ENCODE measurements around the gene FGFR2. TPM values are rescaled to one million over a fixed set of nuclear protein-coding genes. Genes with fewer than 3 reads are reported as not detected.

FGFR2 gene
- total and polyA plus RNA-seq, 9 of the 15 experiments (the other 6 are each of a cell fraction or from before 2014, with no cell fraction given) = 0.20 TPM; not detected in 8

DNA sequence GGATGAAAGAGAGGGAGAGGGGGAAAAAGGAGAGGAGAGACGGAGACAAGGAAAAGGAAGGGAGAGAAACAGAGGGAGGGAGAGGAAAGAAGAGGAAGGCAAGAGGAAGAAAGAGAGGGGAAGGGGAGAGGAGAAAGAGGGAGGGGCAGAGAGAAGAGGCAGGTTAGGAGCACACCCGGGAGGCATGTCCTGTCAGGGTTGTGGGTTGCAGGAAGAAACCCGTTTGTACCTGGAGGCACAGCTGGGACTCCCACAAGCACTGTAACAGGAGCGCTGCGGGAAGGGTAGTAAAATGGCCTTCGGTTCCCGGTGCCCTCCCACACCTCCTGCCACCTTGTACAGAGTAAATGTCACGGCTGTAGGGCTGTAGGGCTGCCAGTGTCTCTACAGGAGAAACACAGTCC, 24.7 kb downstream of the FGFR2 start:
- ChIA-PET CTCF (ENCODE audit: low intra/inter-chr PET ratio) (no interaction called here), POLR2A (no interaction called here)
- Histone ChIP-seq H3K4me3 (no peak overlapping the region), H3K27me3 (ENCODE audit: control insufficient read depth in 2 of 2, insufficient read depth in 2 of 2, low read length in 2 of 2) (peaks cover 0 to 8% of the 10 kb centered on the region in 2 experiments; a peak in 2 of 5 replicates), H3K4me2 (ENCODE audit: insufficient read depth, low read length) (no peak overlapping the region), H3K79me2 (ENCODE audit: control insufficient read depth, insufficient read depth, low read length) (no peaks in the 10 kb centered on the region), H2AFZ (ENCODE audit: low read depth, low read length) (no peak overlapping the region), H3K9me1 (ENCODE audit: control insufficient read depth, insufficient read depth, low read length) (no peaks in the 10 kb centered on the region), H3K36me3 (ENCODE audit: control insufficient read depth, insufficient read depth, low read length) (no peaks in the 10 kb centered on the region), H4K20me1 (replicated peaks; ENCODE audit: control insufficient read depth, insufficient read depth, low read length) (no peaks in the 10 kb centered on the region), H3K4me1 (replicated peaks in 1 of 2; ENCODE audit: control insufficient read depth in 2 of 2, insufficient read depth in 2 of 2, low read length in 2 of 2) (no peaks in the 10 kb centered on the region), H3K9ac (ENCODE audit: insufficient read depth in 1 of 2, low read depth in 2 of 2, low read length in 2 of 2) (no peak overlapping the region), H3K27ac (ENCODE audit: extremely low read depth, low read depth, low read length) (no peak overlapping the region), H3K9me3 (replicated peaks; ENCODE audit: control insufficient read depth, insufficient read depth, low read depth, low read length) (no peaks in the 10 kb centered on the region)
- FAIRE-seq = no peak
- ATAC-seq = no peak
- no peak for DNase-seq (ENCODE audit: extremely low read depth in 1 of 4, low spot score in 3 of 4)
- no TSS peak for BruUV-seq (replicated peaks)
- 5% methylated on average over 8 of the region's 8 CpGs for WGBS (ENCODE audit: insufficient coverage, low coverage, missing lambda C conversion rate)
- in situ Hi-C loops (cut with MboI) = no loop called here
- intact Hi-C loops (cut with micrococcal nuclease) = no loop called here
- TF ChIP-seq LARP7 (IDR thresholded peaks at IDR 0.05) (no peak), ZNF408 (CRISPR knock-in tag; IDR thresholded peaks at IDR 0.05; ENCODE audit: low read depth) (no peak)
- TF ChIP-seq, protein P1, sequence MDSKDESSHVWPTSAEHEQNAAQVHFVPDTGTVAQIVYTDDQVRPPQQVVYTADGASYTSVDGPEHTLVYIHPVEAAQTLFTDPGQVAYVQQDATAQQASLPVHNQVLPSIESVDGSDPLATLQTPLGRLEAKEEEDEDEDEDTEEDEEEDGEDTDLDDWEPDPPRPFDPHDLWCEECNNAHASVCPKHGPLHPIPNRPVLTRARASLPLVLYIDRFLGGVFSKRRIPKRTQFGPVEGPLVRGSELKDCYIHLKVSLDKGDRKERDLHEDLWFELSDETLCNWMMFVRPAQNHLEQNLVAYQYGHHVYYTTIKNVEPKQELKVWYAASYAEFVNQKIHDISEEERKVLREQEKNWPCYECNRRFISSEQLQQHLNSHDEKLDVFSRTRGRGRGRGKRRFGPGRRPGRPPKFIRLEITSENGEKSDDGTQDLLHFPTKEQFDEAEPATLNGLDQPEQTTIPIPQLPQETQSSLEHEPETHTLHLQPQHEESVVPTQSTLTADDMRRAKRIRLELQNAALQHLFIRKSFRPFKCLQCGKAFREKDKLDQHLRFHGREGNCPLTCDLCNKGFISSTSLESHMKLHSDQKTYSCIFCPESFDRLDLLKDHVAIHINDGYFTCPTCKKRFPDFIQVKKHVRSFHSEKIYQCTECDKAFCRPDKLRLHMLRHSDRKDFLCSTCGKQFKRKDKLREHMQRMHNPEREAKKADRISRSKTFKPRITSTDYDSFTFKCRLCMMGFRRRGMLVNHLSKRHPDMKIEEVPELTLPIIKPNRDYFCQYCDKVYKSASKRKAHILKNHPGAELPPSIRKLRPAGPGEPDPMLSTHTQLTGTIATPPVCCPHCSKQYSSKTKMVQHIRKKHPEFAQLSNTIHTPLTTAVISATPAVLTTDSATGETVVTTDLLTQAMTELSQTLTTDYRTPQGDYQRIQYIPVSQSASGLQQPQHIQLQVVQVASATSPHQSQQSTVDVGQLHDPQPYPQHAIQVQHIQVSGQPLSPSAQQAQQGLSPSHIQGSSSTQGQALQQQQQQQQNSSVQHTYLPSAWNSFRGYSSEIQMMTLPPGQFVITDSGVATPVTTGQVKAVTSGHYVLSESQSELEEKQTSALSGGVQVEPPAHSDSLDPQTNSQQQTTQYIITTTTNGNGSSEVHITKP (IDR thresholded peaks at IDR 0.05; ENCODE audit: partially characterized antibody) = no peak
- TF ChIP-seq, protein P2, sequence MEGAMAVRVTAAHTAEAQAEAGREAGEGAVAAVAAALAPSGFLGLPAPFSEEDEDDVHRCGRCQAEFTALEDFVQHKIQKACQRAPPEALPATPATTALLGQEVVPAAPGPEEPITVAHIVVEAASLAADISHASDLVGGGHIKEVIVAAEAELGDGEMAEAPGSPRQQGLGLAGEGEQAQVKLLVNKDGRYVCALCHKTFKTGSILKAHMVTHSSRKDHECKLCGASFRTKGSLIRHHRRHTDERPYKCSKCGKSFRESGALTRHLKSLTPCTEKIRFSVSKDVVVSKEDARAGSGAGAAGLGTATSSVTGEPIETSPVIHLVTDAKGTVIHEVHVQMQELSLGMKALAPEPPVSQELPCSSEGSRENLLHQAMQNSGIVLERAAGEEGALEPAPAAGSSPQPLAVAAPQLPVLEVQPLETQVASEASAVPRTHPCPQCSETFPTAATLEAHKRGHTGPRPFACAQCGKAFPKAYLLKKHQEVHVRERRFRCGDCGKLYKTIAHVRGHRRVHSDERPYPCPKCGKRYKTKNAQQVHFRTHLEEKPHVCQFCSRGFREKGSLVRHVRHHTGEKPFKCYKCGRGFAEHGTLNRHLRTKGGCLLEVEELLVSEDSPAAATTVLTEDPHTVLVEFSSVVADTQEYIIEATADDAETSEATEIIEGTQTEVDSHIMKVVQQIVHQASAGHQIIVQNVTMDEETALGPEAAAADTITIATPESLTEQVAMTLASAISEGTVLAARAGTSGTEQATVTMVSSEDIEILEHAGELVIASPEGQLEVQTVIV (CRISPR knock-in tag; IDR thresholded peaks at IDR 0.05; ENCODE audit: borderline replicate concordance) = no peak
- TF ChIP-seq, protein P3, sequence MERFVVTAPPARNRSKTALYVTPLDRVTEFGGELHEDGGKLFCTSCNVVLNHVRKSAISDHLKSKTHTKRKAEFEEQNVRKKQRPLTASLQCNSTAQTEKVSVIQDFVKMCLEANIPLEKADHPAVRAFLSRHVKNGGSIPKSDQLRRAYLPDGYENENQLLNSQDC (CRISPR knock-in tag; IDR thresholded peaks at IDR 0.05) = no peak
